ENCODE measurements around the gene RFX8. TPM values are rescaled to one million over a fixed set of nuclear protein-coding genes. Genes with fewer than 3 reads are reported as not detected.

RFX8 gene
- polyA plus RNA-seq, 1 of the 3 experiments (the other 2 are of a cell fraction) = 0.07 TPM

DNA sequence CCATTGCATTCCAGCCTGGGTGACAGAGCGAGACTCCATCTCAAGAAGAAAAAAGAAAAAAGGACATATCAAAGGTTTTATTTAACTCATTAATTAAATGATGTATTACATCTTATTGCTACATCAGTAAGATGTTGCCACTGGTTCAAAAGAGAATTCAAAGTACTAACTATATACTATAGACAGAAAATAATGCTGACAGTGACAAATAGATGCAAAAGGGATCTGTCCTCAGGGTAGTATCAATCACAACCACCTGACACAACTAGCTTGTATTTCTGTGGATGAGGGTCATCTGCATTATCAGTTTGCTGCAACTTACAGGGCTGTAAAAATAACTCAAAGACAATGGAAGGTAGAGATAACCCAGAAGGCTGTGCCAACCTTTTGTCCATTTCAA lies 71.2 kb downstream of the RFX8 start:
- Histone ChIP-seq H3K27me3 (ENCODE audit: insufficient read depth) (no peaks in the 10 kb centered on the region), H3K4me1 (ENCODE audit: control insufficient read depth in 1 of 2, insufficient read depth in 2 of 2, low read depth in 1 of 2, low read length in 1 of 2) (no peaks in the 10 kb centered on the region), H3K9me2 (no peaks in the 10 kb centered on the region), H3K4me2 (no peak overlapping the region), H3K9ac (no peak overlapping the region), H3K79me2 (ENCODE audit: insufficient read depth) (no peaks in the 10 kb centered on the region), H3K27ac (ENCODE audit: low read depth in 2 of 2, low read length in 1 of 2) (no peak overlapping the region), H3K9me3 (no peaks in the 10 kb centered on the region), H3K36me3 (replicated peaks in 1 of 2; ENCODE audit: control insufficient read depth in 1 of 2, insufficient read depth in 2 of 2, low read length in 1 of 2) (no peaks in the 10 kb centered on the region), H3F3A (replicated peaks; ENCODE audit: insufficient read depth) (no peaks in the 10 kb centered on the region), H3K4me3 (ENCODE audit: low read depth in 2 of 2, low read length in 1 of 2) (no peak overlapping the region), H2AFZ (ENCODE audit: low read depth) (no peak overlapping the region), H4K20me1 (ENCODE audit: insufficient read depth) (no peaks in the 10 kb centered on the region)
- DNase-seq = no peak
- TF ChIP-seq, protein P1, sequence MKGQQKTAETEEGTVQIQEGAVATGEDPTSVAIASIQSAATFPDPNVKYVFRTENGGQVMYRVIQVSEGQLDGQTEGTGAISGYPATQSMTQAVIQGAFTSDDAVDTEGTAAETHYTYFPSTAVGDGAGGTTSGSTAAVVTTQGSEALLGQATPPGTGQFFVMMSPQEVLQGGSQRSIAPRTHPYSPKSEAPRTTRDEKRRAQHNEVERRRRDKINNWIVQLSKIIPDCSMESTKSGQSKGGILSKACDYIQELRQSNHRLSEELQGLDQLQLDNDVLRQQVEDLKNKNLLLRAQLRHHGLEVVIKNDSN (IDR thresholded peaks at IDR 0.05; ENCODE audit: borderline replicate concordance, low read depth) = no peak
- TF ChIP-seq GABPA (IDR thresholded peaks at IDR 0.05; ENCODE audit: low read depth) (no peak), MXI1 (IDR thresholded peaks at IDR 0.05; ENCODE audit: low read depth, low read length) (no peak), CTCF (IDR thresholded peaks at IDR 0.05) (no peak), SIN3A (IDR thresholded peaks at IDR 0.05; ENCODE audit: borderline replicate concordance, low read depth, low read length) (no peak), NFIC (IDR thresholded peaks at IDR 0.05; ENCODE audit: borderline replicate concordance) (no peak), TCF12 (IDR thresholded peaks at IDR 0.05) (no peak), IRF3 (IDR thresholded peaks at IDR 0.05; ENCODE audit: low read depth, low read length) (no peak), POLR2AphosphoS5 (IDR thresholded peaks at IDR 0.05; ENCODE audit: low read depth, low read length) (no peak), TEAD4 (IDR thresholded peaks at IDR 0.05; ENCODE audit: borderline replicate concordance, insufficient read depth) (no peak)
- TF ChIP-seq, protein P2, sequence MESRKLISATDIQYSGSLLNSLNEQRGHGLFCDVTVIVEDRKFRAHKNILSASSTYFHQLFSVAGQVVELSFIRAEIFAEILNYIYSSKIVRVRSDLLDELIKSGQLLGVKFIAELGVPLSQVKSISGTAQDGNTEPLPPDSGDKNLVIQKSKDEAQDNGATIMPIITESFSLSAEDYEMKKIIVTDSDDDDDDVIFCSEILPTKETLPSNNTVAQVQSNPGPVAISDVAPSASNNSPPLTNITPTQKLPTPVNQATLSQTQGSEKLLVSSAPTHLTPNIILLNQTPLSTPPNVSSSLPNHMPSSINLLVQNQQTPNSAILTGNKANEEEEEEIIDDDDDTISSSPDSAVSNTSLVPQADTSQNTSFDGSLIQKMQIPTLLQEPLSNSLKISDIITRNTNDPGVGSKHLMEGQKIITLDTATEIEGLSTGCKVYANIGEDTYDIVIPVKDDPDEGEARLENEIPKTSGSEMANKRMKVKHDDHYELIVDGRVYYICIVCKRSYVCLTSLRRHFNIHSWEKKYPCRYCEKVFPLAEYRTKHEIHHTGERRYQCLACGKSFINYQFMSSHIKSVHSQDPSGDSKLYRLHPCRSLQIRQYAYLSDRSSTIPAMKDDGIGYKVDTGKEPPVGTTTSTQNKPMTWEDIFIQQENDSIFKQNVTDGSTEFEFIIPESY (IDR thresholded peaks at IDR 0.05; ENCODE audit: borderline replicate concordance, low read depth) = no peak
- 95% methylated on average over 1 of the region's 1 CpG for whole genome bisulfite sequencing (ENCODE audit: low lambda C conversion rate)
- CTCF ChIA-PET = interaction anchor here (1.3 to 1.5 kb wide), 2 partner anchors 8 to 15 kb away, joined by 4 to 5 read pairs; no protein-coding TSS in a partner anchor
- POLR2A ChIA-PET = no interaction called here

DNA sequence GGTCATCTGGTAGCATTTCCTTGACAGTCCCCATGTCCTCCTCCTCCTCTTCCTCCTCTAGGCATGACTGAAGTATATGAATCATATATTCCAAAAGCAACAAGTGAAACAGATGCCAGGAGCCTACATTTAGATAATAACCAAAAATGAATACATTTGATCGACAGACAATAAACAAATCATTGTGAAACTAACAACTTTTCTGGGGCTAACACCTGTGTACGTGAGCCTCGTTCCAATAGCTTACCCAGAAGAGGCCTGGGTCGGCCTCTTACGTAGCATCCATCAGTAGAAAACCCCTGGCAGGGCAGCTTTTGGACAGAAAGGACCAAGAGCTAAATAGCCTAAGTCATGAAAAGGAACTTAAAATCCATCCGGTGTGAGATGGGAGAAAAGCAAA lies 72.3 kb downstream of the RFX8 start:
- Histone ChIP-seq H3K36me3 (replicated peaks in 1 of 2; ENCODE audit: control insufficient read depth in 1 of 2, insufficient read depth in 2 of 2, low read length in 1 of 2) (no peaks in the 10 kb centered on the region), H3K4me1 (ENCODE audit: control insufficient read depth in 1 of 2, insufficient read depth in 2 of 2, low read depth in 1 of 2, low read length in 1 of 2) (no peaks in the 10 kb centered on the region), H3K9me3 (no peaks in the 10 kb centered on the region), H3K27me3 (ENCODE audit: insufficient read depth) (no peaks in the 10 kb centered on the region), H3K27ac (ENCODE audit: low read depth in 2 of 2, low read length in 1 of 2) (no peak overlapping the region), H3F3A (replicated peaks; ENCODE audit: insufficient read depth) (no peaks in the 10 kb centered on the region), H3K9ac (no peak overlapping the region), H3K9me2 (no peaks in the 10 kb centered on the region), H4K20me1 (ENCODE audit: insufficient read depth) (no peaks in the 10 kb centered on the region), H3K79me2 (ENCODE audit: insufficient read depth) (no peaks in the 10 kb centered on the region), H2AFZ (ENCODE audit: low read depth) (no peak overlapping the region), H3K4me3 (ENCODE audit: low read depth in 2 of 2, low read length in 1 of 2) (no peak overlapping the region), H3K4me2 (no peak overlapping the region)
- TF ChIP-seq GATA2 (CRISPR knock-in tag; IDR thresholded peaks at IDR 0.05) (no peak), RFX5 (IDR thresholded peaks at IDR 0.05; ENCODE audit: low read length) (no peak), JUND (IDR thresholded peaks at IDR 0.05) (no peak), SMC3 (IDR thresholded peaks at IDR 0.05; ENCODE audit: low read depth, low read length) (no peak), NFIC (IDR thresholded peaks at IDR 0.05; ENCODE audit: borderline replicate concordance) (no peak), NRF1 (IDR thresholded peaks at IDR 0.05; ENCODE audit: low read depth, low read length) (no peak), FOSL2 (IDR thresholded peaks at IDR 0.05; ENCODE audit: borderline replicate concordance, low read depth) (no peak), IRF3 (IDR thresholded peaks at IDR 0.05; ENCODE audit: low read depth, low read length) (no peak), RAD21 (IDR thresholded peaks at IDR 0.05; ENCODE audit: low read length) (no peak)
- TF ChIP-seq, protein P2 (IDR thresholded peaks at IDR 0.05; ENCODE audit: borderline replicate concordance, low read depth) = no peak
- WGBS (ENCODE audit: low lambda C conversion rate) = 89% methylated on average over 6 of the region's 6 CpGs
- DNase-seq = no peak
- POLR2A ChIA-PET = no interaction called here
- CTCF ChIA-PET = interaction anchor here (1.0 to 1.5 kb wide), 4 partner anchors 9 to 19 kb away, joined by 3 to 5 read pairs (median 4); partner anchors contain the start of gene CREG2

All from SK-N-SH (cell line).